ENCODE data around the gene CNPY1. TPM values are rescaled to one million over a fixed set of nuclear protein-coding genes. Genes with fewer than 3 reads are reported as not detected.

CNPY1 gene
- total RNA-seq, 1 experiment from 2014 or later: not detected

DNA sequence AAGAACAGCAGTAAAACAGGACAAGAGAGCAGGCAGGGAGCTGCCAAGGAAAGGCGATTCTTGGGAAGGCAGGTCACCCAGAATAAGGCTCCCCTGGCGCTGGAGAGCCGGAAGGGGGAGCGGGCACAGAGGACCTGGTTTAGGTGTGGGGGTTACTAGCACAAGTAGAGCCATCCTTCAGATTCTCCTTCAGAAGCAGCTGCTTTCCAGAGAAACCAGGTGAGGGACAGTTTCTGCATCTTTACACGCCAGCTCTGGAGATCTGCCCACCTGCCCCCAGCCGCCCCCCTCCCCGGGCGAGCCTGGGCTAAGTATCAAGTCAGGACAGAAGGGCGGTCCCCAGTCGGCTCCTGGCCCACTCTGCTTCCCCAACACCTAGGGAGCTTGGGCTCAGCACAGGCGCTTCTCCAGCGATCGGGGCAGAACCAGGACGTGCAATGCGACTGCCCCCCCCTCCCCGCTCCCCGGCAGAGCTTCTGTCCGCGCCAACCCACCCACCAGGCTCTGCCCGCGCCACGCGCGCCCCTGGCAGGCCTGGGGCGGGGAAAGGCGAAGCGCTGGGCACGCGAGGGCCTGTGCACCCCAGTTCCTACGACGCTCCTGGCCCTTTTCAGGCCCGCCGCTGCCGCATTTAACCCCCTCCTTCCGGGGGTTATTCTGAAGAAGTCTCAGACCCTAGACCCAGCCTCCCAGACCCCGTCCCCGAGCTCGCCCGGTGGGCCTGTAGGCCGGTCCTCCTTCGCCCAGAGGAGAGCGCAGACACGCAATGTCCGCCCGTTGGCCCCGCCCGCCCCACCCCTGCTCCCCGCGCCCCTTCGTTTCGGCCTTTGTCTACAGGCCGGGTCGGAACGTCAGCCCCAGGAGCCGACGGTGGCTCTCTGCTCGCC is 92.8 kb downstream of the CNPY1 start:
- Mint-ChIP-seq H3K4me1 (ENCODE audit: low read depth, unreplicated experiment) (peaks cover 7% of the 10 kb centered on the region), H3K9me3 (ENCODE audit: unreplicated experiment) (no peaks in the 10 kb centered on the region), H3K36me3 (ENCODE audit: insufficient read depth, unreplicated experiment) (peaks cover 8% of the 10 kb centered on the region), H3K27me3 (ENCODE audit: insufficient read depth, unreplicated experiment) (peaks cover 22% of the 10 kb centered on the region), H3K4me3 (ENCODE audit: unreplicated experiment) (no peak overlapping the region), H3K27ac (ENCODE audit: unreplicated experiment) (no peak overlapping the region)
- TF ChIP-seq CTCF (IDR thresholded peaks at IDR 0.05; ENCODE audit: insufficient read depth in 1 of 2, low read depth in 1 of 2, low read length in 1 of 2, severe bottlenecking in 1 of 2, unreplicated experiment in 1 of 2): no peak
- BruUV-seq (replicated peaks): no TSS peak
- Histone ChIP-seq H3K9me3 (no peaks in the 10 kb centered on the region), H3K4me1 (0 out of 2 replicates have a peak, but pooled peaks cover 6% of the 10 kb centered on the region), H3K36me3 (ENCODE audit: control insufficient read depth, insufficient read depth, low read length) (no peaks in the 10 kb centered on the region), H3K27me3 (replicated peaks; ENCODE audit: control insufficient read depth, insufficient read depth, low read length) (peaks cover 1% of the 10 kb centered on the region), H3K4me3 (ENCODE audit: low read depth, low read length) (no peak overlapping the region)
- no peak for DNase-seq
- ChIA-PET CTCF (no interaction called here), POLR2A (no interaction called here)
- intact Hi-C loops (cut with micrococcal nuclease; ENCODE audit: unreplicated experiment): no loop called here

DNA sequence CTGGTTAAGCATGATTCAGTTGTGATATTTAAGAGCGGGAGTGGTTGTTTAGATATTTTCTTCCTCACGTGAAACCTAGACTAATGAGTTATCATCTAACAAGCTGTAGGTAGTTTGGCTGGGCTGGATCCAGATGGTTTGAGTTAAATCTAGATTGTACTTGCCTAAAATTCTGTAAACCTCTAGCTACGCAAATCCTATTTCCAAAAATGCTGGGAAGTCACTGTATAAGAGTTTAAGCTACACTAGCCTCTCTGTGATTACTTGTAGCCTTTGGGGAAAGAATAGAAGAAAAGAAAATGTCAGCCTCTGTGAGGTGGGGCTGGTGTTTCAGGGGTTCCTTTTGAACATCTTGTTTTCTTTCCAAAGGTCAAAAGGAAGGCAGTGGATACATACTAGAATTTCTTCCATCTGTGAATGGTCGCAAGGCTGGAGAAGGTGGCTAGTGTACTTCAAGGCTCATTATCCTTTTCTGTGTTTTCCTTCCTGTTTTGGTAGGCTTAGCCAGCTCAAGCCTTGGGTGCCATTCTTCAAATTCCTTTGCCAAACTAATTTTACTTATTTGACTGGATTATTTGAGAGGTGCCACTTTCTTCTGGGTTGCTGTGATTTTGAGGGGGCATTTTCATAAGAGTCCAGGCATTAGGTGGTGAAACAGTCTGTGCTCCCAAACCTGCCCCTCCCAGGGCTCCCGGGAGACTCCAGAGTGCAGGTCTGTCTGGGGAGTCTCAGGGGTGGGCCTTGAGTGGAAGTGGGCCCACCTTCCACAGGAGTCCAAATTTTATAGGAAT is 93.7 kb downstream of the CNPY1 start:
- CTCF ChIA-PET: no interaction called here
- H3K27ac Mint-ChIP-seq (ENCODE audit: unreplicated experiment): no peak overlapping the region

More for the DNA sequence above, 93.7 kb downstream of the CNPY1 start:
- Mint-ChIP-seq H3K4me3 (ENCODE audit: unreplicated experiment) (no peak overlapping the region), H3K27me3 (ENCODE audit: insufficient read depth, unreplicated experiment) (peaks cover 29% of the 10 kb centered on the region), H3K4me1 (ENCODE audit: low read depth, unreplicated experiment) (peaks cover 7% of the 10 kb centered on the region), H3K9me3 (ENCODE audit: unreplicated experiment) (no peaks in the 10 kb centered on the region), H3K36me3 (ENCODE audit: insufficient read depth, unreplicated experiment) (peaks cover 8% of the 10 kb centered on the region)
- Histone ChIP-seq H3K9me3 (no peaks in the 10 kb centered on the region), H3K27me3 (replicated peaks; ENCODE audit: control insufficient read depth, insufficient read depth, low read length) (peaks cover 3% of the 10 kb centered on the region), H3K4me3 (ENCODE audit: low read depth, low read length) (no peak overlapping the region), H3K4me1 (0 out of 2 replicates have a peak, but pooled peaks cover 8% of the 10 kb centered on the region), H3K36me3 (ENCODE audit: control insufficient read depth, insufficient read depth, low read length) (no peaks in the 10 kb centered on the region)
- no TSS peak for BruUV-seq (replicated peaks)
- no peak for TF ChIP-seq CTCF (IDR thresholded peaks at IDR 0.05; ENCODE audit: insufficient read depth in 1 of 2, low read depth in 1 of 2, low read length in 1 of 2, severe bottlenecking in 1 of 2, unreplicated experiment in 1 of 2)
- intact Hi-C loops (cut with micrococcal nuclease; ENCODE audit: unreplicated experiment): no loop called here
- DNase-seq: no peak
- POLR2A ChIA-PET: no interaction called here

Measured in Caco-2 (cell line).